Transverse colon (tissue), 4 donors: ENCODE data around the gene ARMC3.
"Not testable (repeated sequence)": the region's sequence is repeated elsewhere in the genome, so short reads cannot be mapped to it uniquely, and the experiment has no call there.

ENCODE experiments used
- EP300 ChIP-seq: sonication (generic); formaldehyde crosslinking; IDR thresholded peaks from one replicate; pipeline ENCODE4 v1.6.1; 2017; ENCODE audit warnings: antibody characterized with exemption, low read depth
- POLR2A ChIP-seq: fragments of 450-650 bp; IDR thresholded peaks from one replicate; pipeline ENCODE4 v1.6.1; 2016; ENCODE audit warnings: antibody characterized with exemption, mild to moderate bottlenecking, moderate library complexity
- POLR2AphosphoS5 ChIP-seq, 3 donors: sonication (generic); formaldehyde crosslinking; IDR thresholded peaks; one replicate each; pipeline ENCODE4 v1.6.1; 2016; ENCODE audit warnings: antibody characterized with exemption in 3 of 3
- TF ChIP-seq, protein P1 (sequence below), 5 experiments: fragments of 200-600 bp in 3 of 5; fragments of 450-650 bp in 2 of 5; sonication (generic) in 3 of 5; IDR thresholded peaks; 1 replicate in 2 of 5; 2 replicates in 3 of 5; pipeline ENCODE4 v1.5.1; 2016 to 2017; ENCODE audit warnings: antibody characterized with exemption in 5 of 5, inconsistent platforms in 3 of 5, mild to moderate bottlenecking in 2 of 5, moderate library complexity in 1 of 5

DNA sequence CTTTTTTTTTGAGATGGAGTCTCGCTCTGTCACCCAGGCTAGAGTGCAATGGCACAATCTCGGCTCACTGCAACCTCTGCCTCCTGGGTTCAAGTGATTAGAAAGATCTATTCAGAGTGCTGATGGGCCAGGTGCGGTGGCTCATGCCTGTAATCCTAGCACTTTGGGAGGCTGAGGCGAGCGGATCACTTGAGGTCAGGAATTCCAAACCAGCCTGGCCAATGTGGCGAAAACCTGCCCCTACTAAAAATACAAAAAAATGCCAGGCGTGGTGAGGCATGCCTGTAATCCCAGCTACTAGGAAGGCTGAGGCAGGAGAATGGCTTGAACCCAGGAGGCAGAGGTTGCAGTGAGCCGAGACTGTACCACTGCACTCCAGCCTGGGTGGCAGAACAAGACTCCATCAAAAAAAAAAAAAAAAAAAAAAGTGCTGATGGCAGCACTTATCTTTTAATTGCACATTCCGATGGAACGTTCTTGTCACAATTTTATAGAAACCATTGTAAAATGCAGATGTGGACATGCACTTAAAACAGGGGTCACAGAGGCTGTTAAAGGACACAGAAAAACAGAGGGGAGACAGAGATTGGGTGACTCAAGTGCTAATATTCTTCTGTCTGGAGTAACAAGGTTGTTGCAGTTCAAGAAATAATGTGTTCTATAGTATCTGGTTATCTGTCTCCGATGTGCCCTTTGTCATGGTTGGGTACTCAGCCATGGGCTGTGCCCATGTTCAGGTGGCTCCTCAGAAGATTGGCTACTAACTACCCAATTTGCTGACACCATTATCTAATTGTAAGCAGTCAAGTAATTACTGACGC is 142.4 kb downstream of the ARMC3 start:
- TF ChIP-seq, protein P1, sequence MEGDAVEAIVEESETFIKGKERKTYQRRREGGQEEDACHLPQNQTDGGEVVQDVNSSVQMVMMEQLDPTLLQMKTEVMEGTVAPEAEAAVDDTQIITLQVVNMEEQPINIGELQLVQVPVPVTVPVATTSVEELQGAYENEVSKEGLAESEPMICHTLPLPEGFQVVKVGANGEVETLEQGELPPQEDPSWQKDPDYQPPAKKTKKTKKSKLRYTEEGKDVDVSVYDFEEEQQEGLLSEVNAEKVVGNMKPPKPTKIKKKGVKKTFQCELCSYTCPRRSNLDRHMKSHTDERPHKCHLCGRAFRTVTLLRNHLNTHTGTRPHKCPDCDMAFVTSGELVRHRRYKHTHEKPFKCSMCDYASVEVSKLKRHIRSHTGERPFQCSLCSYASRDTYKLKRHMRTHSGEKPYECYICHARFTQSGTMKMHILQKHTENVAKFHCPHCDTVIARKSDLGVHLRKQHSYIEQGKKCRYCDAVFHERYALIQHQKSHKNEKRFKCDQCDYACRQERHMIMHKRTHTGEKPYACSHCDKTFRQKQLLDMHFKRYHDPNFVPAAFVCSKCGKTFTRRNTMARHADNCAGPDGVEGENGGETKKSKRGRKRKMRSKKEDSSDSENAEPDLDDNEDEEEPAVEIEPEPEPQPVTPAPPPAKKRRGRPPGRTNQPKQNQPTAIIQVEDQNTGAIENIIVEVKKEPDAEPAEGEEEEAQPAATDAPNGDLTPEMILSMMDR (IDR thresholded peaks at IDR 0.05), result not testable (repeated sequence)
- not testable (repeated sequence) for TF ChIP-seq POLR2AphosphoS5 (IDR thresholded peaks at IDR 0.05); EP300; POLR2A
